DND-41 (cell line): ENCODE data around the gene SPATA31E1.
"Not testable (repeated sequence)": the region's sequence is repeated elsewhere in the genome, so short reads cannot be mapped to it uniquely, and the experiment has no call there.

ENCODE experiments used
- ATAC-seq: fragments of 200-7000 bp; cut with Tn5 transposase; 3 replicates; pipeline ENCODE4 v1.9.1; 2021; ENCODE audit warnings: low read depth; ENCODE audit not compliant: insufficient read depth
- DNase-seq: peaks from one replicate; pipeline ENCODE4 v3.0.0-alpha.2; 2020
- H2AFZ ChIP-seq: 2 replicates; pipeline ENCODE4 v1.6.0; 2012; ENCODE audit warnings: low read depth, low read length
- H3K27ac ChIP-seq: 2 replicates; pipeline ENCODE4 v1.5.1; 2012; ENCODE audit warnings: low read length, inconsistent platforms
- H3K27me3 ChIP-seq: fragments of 200-600 bp; sonication (generic); 2 replicates; pipeline ENCODE4 v1.6.0; 2012; ENCODE audit warnings: low read length, mild to moderate bottlenecking, inconsistent platforms; ENCODE audit not compliant: insufficient read depth, poor library complexity
- H3K36me3 ChIP-seq: 2 replicates; pipeline ENCODE4 v1.5.1; 2012; ENCODE audit warnings: low read length, inconsistent platforms; ENCODE audit not compliant: insufficient read depth
- H3K4me1 ChIP-seq: 2 replicates; pipeline ENCODE4 v1.5.1; 2012; ENCODE audit warnings: mild to moderate bottlenecking, low read length; ENCODE audit not compliant: insufficient read depth
- H3K4me2 ChIP-seq: 2 replicates; pipeline ENCODE4 v1.6.0; 2012; ENCODE audit warnings: mild to moderate bottlenecking, moderate library complexity, low read length, inconsistent platforms; ENCODE audit not compliant: insufficient read depth
- H3K4me3 ChIP-seq, 2 experiments: fragments of 200-600 bp in 1 of 2; shearing (Covaris generic) in 1 of 2; 2 replicates each; pipeline ENCODE4 v1.5.1; 2012 to 2016; ENCODE audit warnings: inconsistent platforms in 2 of 2, low read length in 2 of 2, mild to moderate bottlenecking in 2 of 2, low read depth in 1 of 2, moderate library complexity in 1 of 2
- H3K79me2 ChIP-seq: 2 replicates; pipeline ENCODE4 v1.6.0; 2012; ENCODE audit warnings: low read length, inconsistent platforms; ENCODE audit not compliant: insufficient read depth
- H3K9ac ChIP-seq: 2 replicates; pipeline ENCODE4 v1.6.0; 2012; ENCODE audit warnings: low read depth, mild to moderate bottlenecking, inconsistent platforms, low read length, moderate library complexity
- H3K9me3 ChIP-seq: 2 replicates; pipeline ENCODE4 v1.5.1; 2012; ENCODE audit warnings: low read length, moderate library complexity, mild to moderate bottlenecking, inconsistent platforms; ENCODE audit not compliant: insufficient read depth, severe bottlenecking
- H4K20me1 ChIP-seq: 2 replicates; pipeline ENCODE4 v1.6.0; 2012; ENCODE audit warnings: low read length; ENCODE audit not compliant: insufficient read depth
- EZH2 ChIP-seq: IDR thresholded peaks from 3 replicates; pipeline ENCODE4 v1.6.1; 2012; ENCODE audit warnings: borderline replicate concordance, low read depth, mild to moderate bottlenecking, moderate library complexity, low read length, inconsistent platforms; ENCODE audit not compliant: severe bottlenecking
- TF ChIP-seq, protein P1 (sequence below): IDR thresholded peaks from 2 replicates; pipeline ENCODE4 v1.5.1; 2012; ENCODE audit warnings: borderline replicate concordance, low read length, moderate library complexity, mild to moderate bottlenecking; ENCODE audit not compliant: poor library complexity, severe bottlenecking; ENCODE audit errors: extremely low read depth

The SPATA31E1 gene

GRCh38 chr9:87910821-87911220 is 28.1 kb downstream of the SPATA31E1 start:
- Histone ChIP-seq H3K4me3 (no peak overlapping the region), H3K9ac (no peak overlapping the region), H2AFZ (no peak overlapping the region), H3K4me2 (no peak overlapping the region), H4K20me1 (no peaks in the 10 kb centered on the region), H3K27me3 (no peaks in the 10 kb centered on the region), H3K36me3 (no peaks in the 10 kb centered on the region), H3K27ac (no peak overlapping the region), H3K9me3 (no peaks in the 10 kb centered on the region), H3K4me1 (no peaks in the 10 kb centered on the region), H3K79me2 (no peaks in the 10 kb centered on the region)
- DNase-seq (no peak), ATAC-seq (no peak)
- TF ChIP-seq, protein P1, sequence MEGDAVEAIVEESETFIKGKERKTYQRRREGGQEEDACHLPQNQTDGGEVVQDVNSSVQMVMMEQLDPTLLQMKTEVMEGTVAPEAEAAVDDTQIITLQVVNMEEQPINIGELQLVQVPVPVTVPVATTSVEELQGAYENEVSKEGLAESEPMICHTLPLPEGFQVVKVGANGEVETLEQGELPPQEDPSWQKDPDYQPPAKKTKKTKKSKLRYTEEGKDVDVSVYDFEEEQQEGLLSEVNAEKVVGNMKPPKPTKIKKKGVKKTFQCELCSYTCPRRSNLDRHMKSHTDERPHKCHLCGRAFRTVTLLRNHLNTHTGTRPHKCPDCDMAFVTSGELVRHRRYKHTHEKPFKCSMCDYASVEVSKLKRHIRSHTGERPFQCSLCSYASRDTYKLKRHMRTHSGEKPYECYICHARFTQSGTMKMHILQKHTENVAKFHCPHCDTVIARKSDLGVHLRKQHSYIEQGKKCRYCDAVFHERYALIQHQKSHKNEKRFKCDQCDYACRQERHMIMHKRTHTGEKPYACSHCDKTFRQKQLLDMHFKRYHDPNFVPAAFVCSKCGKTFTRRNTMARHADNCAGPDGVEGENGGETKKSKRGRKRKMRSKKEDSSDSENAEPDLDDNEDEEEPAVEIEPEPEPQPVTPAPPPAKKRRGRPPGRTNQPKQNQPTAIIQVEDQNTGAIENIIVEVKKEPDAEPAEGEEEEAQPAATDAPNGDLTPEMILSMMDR = no peak
- TF ChIP-seq EZH2 = no peak

DNA sequence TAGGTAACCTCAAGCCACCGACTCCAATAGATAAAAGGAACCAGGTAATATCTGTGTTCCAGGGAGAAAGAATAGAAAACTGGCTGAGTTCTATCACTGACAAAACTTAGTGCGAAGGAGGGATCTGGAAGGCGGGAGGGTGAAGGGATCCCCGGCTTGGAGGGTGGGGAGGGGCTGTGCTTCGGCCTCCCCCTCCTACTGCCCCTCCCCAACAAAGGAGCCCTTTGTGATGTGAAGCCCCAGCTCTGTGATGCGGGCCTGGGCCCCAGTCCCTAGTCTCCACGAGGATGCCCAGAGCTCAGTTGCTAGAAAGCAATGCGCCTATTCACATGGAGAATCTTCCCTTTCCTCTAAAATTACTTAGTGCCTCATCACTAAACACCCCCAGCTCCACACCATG is 35.0 kb downstream of the SPATA31E1 start, which contains the start of gene SPATA31C1:
SPATA31C1 (plus strand) TSS at position 301 of the 400 bp plus-strand sequence.
- not testable (repeated sequence) for H3K9me3 ChIP-seq, H2AFZ ChIP-seq, H3K9ac ChIP-seq, ATAC-seq, H3K4me3 ChIP-seq, H3K27ac ChIP-seq, H3K79me2 ChIP-seq, H3K36me3 ChIP-seq, H3K4me2 ChIP-seq, H3K4me1 ChIP-seq, DNase-seq, H4K20me1 ChIP-seq, H3K27me3 ChIP-seq

- not testable (repeated sequence) for H3K27me3 ChIP-seq, H2AFZ ChIP-seq, H3K4me1 ChIP-seq, H3K79me2 ChIP-seq, H4K20me1 ChIP-seq, H3K4me2 ChIP-seq, DNase-seq, H3K36me3 ChIP-seq, H3K4me3 ChIP-seq, H3K9me3 ChIP-seq, ATAC-seq, H3K9ac ChIP-seq, H3K27ac ChIP-seq
Measured at GRCh38 chr9:87919013-87919412, 36.3 kb downstream of the SPATA31E1 start.

DNA sequence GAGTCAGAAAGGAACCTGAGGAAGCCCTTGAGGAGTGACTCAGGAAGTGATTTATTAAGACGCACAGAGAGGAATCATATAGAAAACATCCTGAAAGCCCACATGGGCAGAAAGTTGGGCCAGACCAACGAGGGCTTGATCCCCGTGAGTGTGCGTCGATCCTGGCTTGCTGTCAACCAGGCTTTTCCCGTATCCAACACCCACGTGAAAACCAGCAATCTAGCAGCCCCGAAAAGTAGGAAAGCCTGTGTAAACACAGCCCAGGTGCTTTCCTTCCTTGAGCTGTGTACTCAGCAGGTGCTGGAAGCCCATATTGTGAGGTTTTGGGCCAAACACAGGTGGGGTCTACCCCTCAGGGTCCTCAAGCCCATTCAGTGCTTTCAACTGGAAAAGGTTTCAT is 38.9 kb downstream of the SPATA31E1 start:
- DNase-seq, H3K79me2 ChIP-seq, H3K4me2 ChIP-seq, ATAC-seq, H3K9me3 ChIP-seq, H3K4me1 ChIP-seq, H3K4me3 ChIP-seq, H2AFZ ChIP-seq, H3K9ac ChIP-seq, H3K27me3 ChIP-seq, H3K27ac ChIP-seq, H4K20me1 ChIP-seq, H3K36me3 ChIP-seq: not testable (repeated sequence)

GRCh38 chr9:87923012-87923411 is 40.3 kb downstream of the SPATA31E1 start:
- DNase-seq = peak; percentile 31

GRCh38 chr9:87924851-87925250 is 42.2 kb downstream of the SPATA31E1 start:
- H4K20me1 ChIP-seq, H3K4me3 ChIP-seq, H3K79me2 ChIP-seq, H3K9ac ChIP-seq, H3K27me3 ChIP-seq, DNase-seq, H3K27ac ChIP-seq, H3K9me3 ChIP-seq, H3K36me3 ChIP-seq, H2AFZ ChIP-seq, H3K4me2 ChIP-seq, ATAC-seq, H3K4me1 ChIP-seq: not testable (repeated sequence)

More at GRCh38 chr9:87923012-87923411, 40.3 kb downstream of the SPATA31E1 start:
- not testable (repeated sequence) for H3K4me1 ChIP-seq, H3K36me3 ChIP-seq, H3K27ac ChIP-seq, ATAC-seq, H3K9me3 ChIP-seq, H3K27me3 ChIP-seq, H4K20me1 ChIP-seq, H3K4me2 ChIP-seq, H3K9ac ChIP-seq, H2AFZ ChIP-seq, H3K4me3 ChIP-seq, H3K79me2 ChIP-seq

- not testable (repeated sequence) for H3K9me3 ChIP-seq, H2AFZ ChIP-seq, DNase-seq, H3K4me2 ChIP-seq, H3K4me1 ChIP-seq, ATAC-seq, H3K79me2 ChIP-seq, H3K36me3 ChIP-seq, H3K27ac ChIP-seq, H4K20me1 ChIP-seq, H3K9ac ChIP-seq, H3K4me3 ChIP-seq, H3K27me3 ChIP-seq
Measured at GRCh38 chr9:87929152-87929551, 46.5 kb downstream of the SPATA31E1 start.

- H3K27ac ChIP-seq, H4K20me1 ChIP-seq, ATAC-seq, H3K9me3 ChIP-seq, H3K27me3 ChIP-seq, H3K9ac ChIP-seq, DNase-seq, H3K4me1 ChIP-seq, H3K79me2 ChIP-seq, H2AFZ ChIP-seq, H3K36me3 ChIP-seq, H3K4me3 ChIP-seq, H3K4me2 ChIP-seq: not testable (repeated sequence)
Measured at GRCh38 chr9:87934444-87934843, 51.8 kb downstream of the SPATA31E1 start.
